AG04450 (cell line): Measurements from ENCODE around the gene MYH14. TPM values are rescaled to one million over a fixed set of nuclear protein-coding genes. Genes with fewer than 3 reads are reported as not detected.

Experiments
- CTCF ChIA-PET: fragments of 300-600, 350-600 bp; formaldehyde crosslinking; extraction: SDS; loops from one replicate; lab custom pipeline; 2022; ENCODE audit warnings: antibody characterized with exemption, inconsistent platforms; lab: Charles Lee
- POLR2A ChIA-PET: fragments of 350-600 bp; formaldehyde crosslinking; extraction: SDS; loops from one replicate; lab custom pipeline; 2021; ENCODE audit warnings: antibody characterized with exemption, inconsistent platforms; lab: Yijun Ruan, JAX
- DNase-seq: peaks from one replicate; pipeline ENCODE4 v3.0.0-alpha.2; 2011; ENCODE audit warnings: low read depth, low spot score
- H3K27ac ChIP-seq: one replicate; pipeline ENCODE4 v1.5.1; 2012; ENCODE audit warnings: low read depth, low read length, control low read depth
- H3K27me3 ChIP-seq: one replicate; pipeline ENCODE4 v1.6.0; 2012; ENCODE audit warnings: low read length; ENCODE audit not compliant: control insufficient read depth, insufficient read depth
- H3K4me3 ChIP-seq: 2 replicates; pipeline ENCODE4 v1.5.1; 2011; ENCODE audit warnings: mild to moderate bottlenecking, low read depth, low read length, control low read depth
- H3K9me3 ChIP-seq: 2 replicates; pipeline ENCODE4 v1.5.1; 2012; ENCODE audit warnings: low read length; ENCODE audit not compliant: control insufficient read depth, insufficient read depth
- polyA minus RNA-seq: library from RNA; depleted of rRNA, polyadenylated mRNA; stranded (reverse); fragments of >200 nt; gene quantifications from 2 replicates; pipeline ENCODE4 v1.2.3, GENCODE V29; 2011; rRNA and poly(A)+ RNA removed
- polyA plus RNA-seq: library from polyadenylated mRNA; depleted of rRNA; stranded (reverse); fragments of >200 nt; gene quantifications from 2 replicates; pipeline ENCODE4 v1.2.3, GENCODE V29; 2011; rRNA removed
- TF ChIP-seq, protein P1 (sequence below): IDR thresholded peaks from 2 replicates; pipeline ENCODE4 v1.5.1; 2011; ENCODE audit warnings: low read depth, low read length, control low read depth, inconsistent platforms

Gene MYH14
- polyA plus RNA-seq (not detected in 2 replicates), polyA minus RNA-seq (not detected in 2 replicates)

DNA sequence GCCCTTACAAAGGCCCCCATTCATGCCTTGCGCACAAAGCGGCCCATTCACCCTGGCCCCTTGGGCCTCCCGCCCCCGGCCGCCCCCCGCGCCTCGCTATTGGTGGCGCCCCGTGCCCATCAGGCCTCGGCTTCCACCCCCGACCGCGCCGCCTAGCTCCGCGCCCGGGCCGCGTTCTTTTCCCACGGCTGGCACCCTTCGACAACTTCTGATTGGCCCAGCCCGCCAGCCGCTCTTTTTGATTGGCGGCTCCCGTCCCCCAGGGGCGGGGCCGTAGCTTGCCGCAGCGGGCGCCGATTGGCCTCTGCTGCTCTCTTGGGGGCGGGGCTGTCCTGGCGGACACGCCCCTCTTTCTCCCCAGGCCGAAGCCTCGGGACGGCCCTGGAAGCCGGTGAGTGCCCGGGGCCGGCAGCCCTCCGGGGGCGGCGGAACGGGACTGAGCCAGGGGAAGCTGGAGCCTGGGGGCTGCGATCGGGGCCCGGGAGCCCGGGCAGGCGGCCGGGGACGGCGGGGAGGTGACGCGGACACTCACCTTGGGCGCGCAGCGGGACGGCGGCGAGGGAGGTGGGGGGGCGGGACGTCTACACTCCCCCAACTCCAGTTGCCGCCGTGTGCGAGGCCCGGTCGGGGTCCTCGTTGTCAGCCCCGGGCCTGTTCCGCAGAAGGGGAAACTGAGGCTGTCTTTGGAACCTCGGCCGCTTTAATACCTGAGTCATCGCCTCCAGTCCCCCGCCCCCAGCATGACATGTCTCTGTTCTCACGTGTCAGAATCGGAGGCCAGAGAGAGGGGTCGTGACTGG lies at the start of gene MYH14:
TSS of gene MYH14 (plus strand) at position 342 of the 800 bp plus-strand sequence. CDS start 6,744 bp downstream, outside the sequence.
- peaks cover 16% of the 10 kb centered on the region; the same call in 1 of the 2 replicates for H3K9me3 ChIP-seq
- H3K27me3 ChIP-seq = peaks cover 10% of the 10 kb centered on the region
- H3K27ac ChIP-seq = no peak within 1 kb of the TSS
- no peak for DNase-seq
- POLR2A ChIA-PET = no interaction called here
- TF ChIP-seq, protein P1, sequence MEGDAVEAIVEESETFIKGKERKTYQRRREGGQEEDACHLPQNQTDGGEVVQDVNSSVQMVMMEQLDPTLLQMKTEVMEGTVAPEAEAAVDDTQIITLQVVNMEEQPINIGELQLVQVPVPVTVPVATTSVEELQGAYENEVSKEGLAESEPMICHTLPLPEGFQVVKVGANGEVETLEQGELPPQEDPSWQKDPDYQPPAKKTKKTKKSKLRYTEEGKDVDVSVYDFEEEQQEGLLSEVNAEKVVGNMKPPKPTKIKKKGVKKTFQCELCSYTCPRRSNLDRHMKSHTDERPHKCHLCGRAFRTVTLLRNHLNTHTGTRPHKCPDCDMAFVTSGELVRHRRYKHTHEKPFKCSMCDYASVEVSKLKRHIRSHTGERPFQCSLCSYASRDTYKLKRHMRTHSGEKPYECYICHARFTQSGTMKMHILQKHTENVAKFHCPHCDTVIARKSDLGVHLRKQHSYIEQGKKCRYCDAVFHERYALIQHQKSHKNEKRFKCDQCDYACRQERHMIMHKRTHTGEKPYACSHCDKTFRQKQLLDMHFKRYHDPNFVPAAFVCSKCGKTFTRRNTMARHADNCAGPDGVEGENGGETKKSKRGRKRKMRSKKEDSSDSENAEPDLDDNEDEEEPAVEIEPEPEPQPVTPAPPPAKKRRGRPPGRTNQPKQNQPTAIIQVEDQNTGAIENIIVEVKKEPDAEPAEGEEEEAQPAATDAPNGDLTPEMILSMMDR = no peak
- CTCF ChIA-PET = no interaction called here
- no peak within 1 kb of the TSS for H3K4me3 ChIP-seq

DNA sequence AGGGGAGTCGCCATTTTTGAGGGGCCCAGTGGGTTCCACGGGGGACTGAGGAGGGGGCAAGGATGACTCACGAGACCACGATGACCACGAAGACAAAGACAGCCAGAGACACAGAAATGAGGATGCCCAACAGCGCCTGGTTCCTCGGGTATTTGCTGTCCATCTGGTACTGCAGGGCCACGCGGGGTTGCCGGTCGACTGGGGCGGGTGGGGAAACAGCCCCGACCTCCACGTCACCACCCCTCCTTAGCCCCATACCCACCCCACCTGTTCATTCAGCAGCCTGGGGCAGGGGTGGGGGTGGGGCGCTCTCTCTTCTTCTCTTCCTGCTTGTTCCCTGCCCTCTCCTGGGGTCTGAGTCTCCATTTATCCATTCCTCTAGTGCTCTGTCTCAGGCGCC lies 48.9 kb upstream of the MYH14 start:
- H3K9me3 ChIP-seq = no peaks in the 10 kb centered on the region; the same call in none of the 2 replicates
- POLR2A ChIA-PET = no interaction called here
- H3K27ac ChIP-seq = no peak overlapping the region
- H3K27me3 ChIP-seq = no peaks in the 10 kb centered on the region
- H3K4me3 ChIP-seq = no peak overlapping the region
- no peak for DNase-seq
- CTCF ChIA-PET = no interaction called here
- TF ChIP-seq, protein P1 = no peak

- H3K27ac ChIP-seq = no peak overlapping the region
- POLR2A ChIA-PET = no interaction called here
- H3K4me3 ChIP-seq = no peak overlapping the region
- DNase-seq = no peak
- TF ChIP-seq, protein P1 = peak; percentile 7; the same call in 1 of the 2 replicates
- CTCF ChIA-PET = no interaction called here
- H3K9me3 ChIP-seq = no peaks in the 10 kb centered on the region; the same call in none of the 2 replicates
- no peaks in the 10 kb centered on the region for H3K27me3 ChIP-seq
Observed at GRCh38 chr19:50155520-50156109, 47.8 kb upstream of the MYH14 start.

GRCh38 chr19:50158577-50158976 lies 44.8 kb upstream of the MYH14 start:
- POLR2A ChIA-PET = no interaction called here
- Histone ChIP-seq H3K27me3 (no peaks in the 10 kb centered on the region), H3K9me3 (peaks cover 10% of the 10 kb centered on the region), H3K27ac (no peak overlapping the region), H3K4me3 (no peak overlapping the region)
- TF ChIP-seq, protein P1 = no peak
- CTCF ChIA-PET = no interaction called here
- no peak for DNase-seq

GRCh38 chr19:50159078-50159477 lies 44.3 kb upstream of the MYH14 start:
- no peak overlapping the region for H3K4me3 ChIP-seq
- peaks cover 10% of the 10 kb centered on the region for H3K9me3 ChIP-seq
- POLR2A ChIA-PET = no interaction called here
- CTCF ChIA-PET = no interaction called here
- DNase-seq = no peak
- H3K27ac ChIP-seq = no peak overlapping the region
- TF ChIP-seq, protein P1 = no peak
- H3K27me3 ChIP-seq = no peaks in the 10 kb centered on the region
